ENCODE results near the gene IFT74.

IFT74 gene

GRCh38 chr9:26975728-26976707 lies 19.8 kb downstream of the IFT74 start:
- Mint-ChIP-seq H3K9me3 (no peaks in the 10 kb centered on the region), H3K4me3 (peak overlapping the region; percentile 56 to 73 (median 72)), H3K36me3 (ENCODE audit: low read depth) (peaks cover 39% of the 10 kb centered on the region), H3K27ac (peak overlapping the region; percentile 17 to 49 (median 24)), H3K27me3 (ENCODE audit: low read depth) (no peaks in the 10 kb centered on the region), H3K4me1 (peaks cover 19% of the 10 kb centered on the region)
- TF ChIP-seq CTCF (IDR thresholded peaks at IDR 0.05; ENCODE audit: unreplicated experiment in 3 of 3) = peak; percentile 42 to 48 (median 47)

GRCh38 chr9:26983340-26983739 lies 27.1 kb downstream of the IFT74 start:
- H3K27ac Mint-ChIP-seq = no peak overlapping the region
- no peak overlapping the region for H3K4me3 Mint-ChIP-seq
- H3K36me3 Mint-ChIP-seq (ENCODE audit: low read depth) = peaks cover 30% of the 10 kb centered on the region
- H3K9me3 Mint-ChIP-seq = no peaks in the 10 kb centered on the region
- TF ChIP-seq CTCF (IDR thresholded peaks at IDR 0.05; ENCODE audit: unreplicated experiment in 3 of 3) = no peak
- no peaks in the 10 kb centered on the region for H3K27me3 Mint-ChIP-seq (ENCODE audit: low read depth)
- H3K4me1 Mint-ChIP-seq = no peaks in the 10 kb centered on the region

GRCh38 chr9:26995810-26996209 lies 39.6 kb downstream of the IFT74 start:
- H3K27ac Mint-ChIP-seq = no peak overlapping the region
- peaks cover 13% of the 10 kb centered on the region for H3K36me3 Mint-ChIP-seq (ENCODE audit: low read depth)
- H3K27me3 Mint-ChIP-seq (ENCODE audit: low read depth) = no peaks in the 10 kb centered on the region
- no peak overlapping the region for H3K4me3 Mint-ChIP-seq
- no peaks in the 10 kb centered on the region for H3K4me1 Mint-ChIP-seq
- TF ChIP-seq CTCF (IDR thresholded peaks at IDR 0.05; ENCODE audit: unreplicated experiment in 3 of 3) = no peak
- no peaks in the 10 kb centered on the region for H3K9me3 Mint-ChIP-seq

GRCh38 chr9:27003426-27004077 lies 47.3 kb downstream of the IFT74 start:
- H3K9me3 Mint-ChIP-seq = no peaks in the 10 kb centered on the region
- H3K4me3 Mint-ChIP-seq = peak overlapping the region; percentile 77 to 83 (median 80)
- H3K36me3 Mint-ChIP-seq (ENCODE audit: low read depth) = peaks cover 20% of the 10 kb centered on the region
- peak overlapping the region; percentile 96 to 99 (median 97) for H3K27ac Mint-ChIP-seq
- no peak for TF ChIP-seq CTCF (IDR thresholded peaks at IDR 0.05; ENCODE audit: unreplicated experiment in 3 of 3)
- H3K4me1 Mint-ChIP-seq = no peaks in the 10 kb centered on the region
- no peaks in the 10 kb centered on the region for H3K27me3 Mint-ChIP-seq (ENCODE audit: low read depth)

GRCh38 chr9:27005491-27005890 lies 49.3 kb downstream of the IFT74 start, which contains the start of gene LRRC19:
Gene LRRC19 (minus strand): TSS chr9:27005672. CDS start chr9:26999694, 5,978 bp downstream.
- no peaks in the 10 kb centered on the region for H3K9me3 Mint-ChIP-seq
- no peaks in the 10 kb centered on the region for H3K4me1 Mint-ChIP-seq
- peak within 1 kb of the TSS; percentile 96 to 99 (median 97) for H3K27ac Mint-ChIP-seq
- peaks cover 18% of the 10 kb centered on the region for H3K36me3 Mint-ChIP-seq (ENCODE audit: low read depth)
- no peak for TF ChIP-seq CTCF (IDR thresholded peaks at IDR 0.05; ENCODE audit: unreplicated experiment in 3 of 3)
- H3K4me3 Mint-ChIP-seq = peak within 1 kb of the TSS; percentile 77 to 83 (median 80)
- H3K27me3 Mint-ChIP-seq (ENCODE audit: low read depth) = no peaks in the 10 kb centered on the region
